AG20443 (cell line): ENCODE measurements around the gene CD4.
A peak's percentile ranks its signal among the peaks of the same experiment; 100 is the strongest.

ENCODE experiments used
- DNase-seq: peaks from one replicate; pipeline ENCODE4 v3.0.0; 2012; ENCODE audit warnings: low spot score, mixed read lengths

The CD4 gene

GRCh38 chr12:6828781-6829535 lies 39.6 kb downstream of the CD4 start:
- peak; percentile 80 for DNase-seq

GRCh38 chr12:6829536-6830220 lies 40.4 kb downstream of the CD4 start:
- DNase-seq, result no peak

GRCh38 chr12:6830286-6830890 lies 41.1 kb downstream of the CD4 start:
- no peak for DNase-seq

- DNase-seq, result no peak
These were observed 41.7 kb downstream of the CD4 start for GRCh38 chr12:6830999-6831398.

- no peak for DNase-seq
These were observed 42.2 kb downstream of the CD4 start for GRCh38 chr12:6831450-6831995.

- DNase-seq, result no peak
These were observed 42.8 kb downstream of the CD4 start for GRCh38 chr12:6832125-6832524.

- no peak for DNase-seq
These were observed 44.0 kb downstream of the CD4 start for GRCh38 chr12:6833189-6833890.

- no peak for DNase-seq
These were observed 44.9 kb downstream of the CD4 start for GRCh38 chr12:6834254-6834653.

GRCh38 chr12:6834873-6835272 lies 45.5 kb downstream of the CD4 start:
- DNase-seq, result no peak

- no peak for DNase-seq
These were observed 47.5 kb downstream of the CD4 start for GRCh38 chr12:6836851-6837250.

- no peak for DNase-seq
These were observed 48.2 kb downstream of the CD4 start for GRCh38 chr12:6837370-6838060.

GRCh38 chr12:6838854-6839253 lies 49.5 kb downstream of the CD4 start:
- no peak for DNase-seq

- no peak for DNase-seq
These were observed 50.3 kb downstream of the CD4 start for GRCh38 chr12:6839482-6840201.

GRCh38 chr12:6840330-6840729 lies 51.0 kb downstream of the CD4 start:
- no peak for DNase-seq

- DNase-seq, result no peak
These were observed 51.6 kb downstream of the CD4 start, which contains the start of gene GNB3 for GRCh38 chr12:6840761-6841515. Gene GNB3 (plus strand): TSS chr12:6840925. CDS start chr12:6841288, 363 bp downstream.

GRCh38 chr12:6842075-6842474 lies 52.7 kb downstream of the CD4 start:
- DNase-seq, result no peak

GRCh38 chr12:6843118-6843902 lies 54.0 kb downstream of the CD4 start:
- DNase-seq, result no peak

GRCh38 chr12:6845395-6845794 lies 56.1 kb downstream of the CD4 start:
- no peak for DNase-seq

GRCh38 chr12:6846316-6846869 lies 57.1 kb downstream of the CD4 start:
- DNase-seq, result no peak
